WERI-Rb-1 (cell line): ENCODE results near the gene ADARB2.

Source experiments
- DNase-seq: peaks from one replicate; pipeline ENCODE4 v3.0.0-alpha.2; 2020
- H3K27ac ChIP-seq: fragments of 250-450 bp; sonication (Bioruptor Pico); 2 replicates; pipeline ENCODE4 v1.5.1; 2020; ENCODE audit warnings: mild to moderate bottlenecking, moderate library complexity
- H3K27me3 ChIP-seq: fragments of 250-450 bp; sonication (Bioruptor Pico); 2 replicates; pipeline ENCODE4 v1.5.1; 2021; ENCODE audit warnings: mild to moderate bottlenecking, low read depth, moderate library complexity; ENCODE audit not compliant: insufficient read depth, severe bottlenecking
- H3K36me3 ChIP-seq: fragments of 250-450 bp; sonication (Bioruptor Pico); 2 replicates; pipeline ENCODE4 v1.5.1; 2020; ENCODE audit warnings: mild to moderate bottlenecking, moderate library complexity
- H3K4me3 ChIP-seq: 2 replicates; pipeline ENCODE4 v1.5.1; 2011; ENCODE audit warnings: low read depth, mild to moderate bottlenecking, control low read depth, low read length
- H3K9me3 ChIP-seq: fragments of 250-450 bp; sonication (Bioruptor Pico); 2 replicates; pipeline ENCODE4 v1.5.1; 2021; ENCODE audit warnings: mild to moderate bottlenecking, moderate library complexity; ENCODE audit not compliant: severe bottlenecking
- CTCF ChIP-seq: IDR thresholded peaks from 2 replicates; pipeline ENCODE4 v1.5.1; 2011; ENCODE audit warnings: low read depth, mild to moderate bottlenecking, control low read depth, inconsistent platforms, low read length

The ADARB2 gene

DNA sequence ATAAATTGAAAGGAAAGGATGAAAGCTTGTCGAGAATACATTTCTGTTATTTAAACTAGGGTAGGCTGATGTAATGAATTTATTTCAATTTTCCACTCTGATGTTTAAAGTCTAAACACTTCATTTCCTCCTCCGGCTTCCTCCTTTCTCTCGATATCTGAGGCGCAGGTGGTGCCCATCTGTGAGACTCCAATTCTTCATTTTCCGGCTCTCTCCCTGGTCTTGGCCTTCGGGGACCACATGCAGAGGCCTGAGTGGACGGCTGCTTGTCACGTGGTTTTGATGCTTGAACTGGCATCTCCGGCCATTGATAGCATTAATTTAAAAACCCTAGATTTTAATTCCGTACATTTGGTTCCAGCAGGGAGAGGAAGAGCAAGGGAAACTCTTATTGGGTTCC, 5.8 kb upstream of the ADARB2 start:
- TF ChIP-seq CTCF: no peak
- Histone ChIP-seq H3K9me3 (no peaks in the 10 kb centered on the region), H3K4me3 (no peak overlapping the region)

DNA sequence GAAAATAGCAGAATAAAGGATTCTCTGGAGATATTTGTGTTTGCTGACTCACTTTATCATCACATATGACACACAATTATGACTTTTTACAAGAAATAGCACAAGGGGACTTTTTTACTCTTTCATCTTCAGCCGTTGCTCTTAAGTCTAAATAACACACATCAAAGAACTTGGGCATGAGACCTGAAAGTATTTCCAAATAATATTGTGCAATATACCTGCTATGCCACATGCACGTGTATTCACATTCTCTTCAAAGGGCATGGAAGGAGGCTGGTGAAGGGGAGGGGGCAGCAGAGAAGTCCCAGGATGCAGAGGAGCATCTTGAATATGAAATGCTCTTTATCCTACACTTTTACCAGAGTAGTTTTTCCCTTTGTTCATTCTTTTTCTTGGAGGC, 4.1 kb upstream of the ADARB2 start:
- TF ChIP-seq CTCF: no peak
- Histone ChIP-seq H3K36me3 (no peaks in the 10 kb centered on the region), H3K9me3 (no peaks in the 10 kb centered on the region), H3K27me3 (peaks cover 14% of the 10 kb centered on the region), H3K4me3 (no peak overlapping the region), H3K27ac (no peak overlapping the region)
- DNase-seq: no peak

More for the DNA sequence above, 5.8 kb upstream of the ADARB2 start:
- H3K27me3 ChIP-seq: no peaks in the 10 kb centered on the region
- H3K27ac ChIP-seq: no peak overlapping the region
- no peak for DNase-seq
- H3K36me3 ChIP-seq: no peaks in the 10 kb centered on the region

GRCh38 chr10:1739751-1740150, 2.4 kb upstream of the ADARB2 start:
- TF ChIP-seq CTCF: no peak
- Histone ChIP-seq H3K36me3 (no peaks in the 10 kb centered on the region), H3K27me3 (peaks cover 15% of the 10 kb centered on the region)

DNA sequence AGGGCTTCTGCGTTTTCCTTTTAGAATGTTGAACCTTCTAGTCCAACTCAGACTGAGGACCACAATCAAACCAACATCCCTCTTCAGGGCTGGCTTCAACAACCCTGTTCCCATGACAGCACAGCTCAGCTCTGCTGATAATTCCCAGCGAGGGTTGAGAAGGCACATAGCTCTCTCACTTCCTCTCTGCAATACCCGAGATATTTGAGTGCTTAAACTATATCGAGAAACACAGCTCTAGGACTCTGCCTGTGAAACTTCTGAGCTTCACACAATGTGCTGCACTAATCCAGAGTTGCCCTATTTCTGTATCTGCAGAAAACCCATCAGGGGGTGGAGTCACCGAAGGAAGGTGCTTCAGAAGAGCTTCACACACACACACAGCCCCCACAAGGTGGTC, 1.6 kb upstream of the ADARB2 start:
- peaks cover 18% of the 10 kb centered on the region for H3K27me3 ChIP-seq

More at GRCh38 chr10:1739751-1740150, 2.4 kb upstream of the ADARB2 start:
- no peak for DNase-seq
- H3K9me3 ChIP-seq: no peaks in the 10 kb centered on the region
- no peak overlapping the region for H3K27ac ChIP-seq
- no peak overlapping the region for H3K4me3 ChIP-seq

GRCh38 chr10:1736972-1737221, 428 bp downstream of the ADARB2 start:
- H3K27ac ChIP-seq: no peak overlapping the region
- H3K36me3 ChIP-seq: no peaks in the 10 kb centered on the region
- no peak for DNase-seq
- no peak overlapping the region for H3K4me3 ChIP-seq
- TF ChIP-seq CTCF: no peak
- H3K27me3 ChIP-seq: peaks cover 18% of the 10 kb centered on the region
- H3K9me3 ChIP-seq: no peaks in the 10 kb centered on the region

More for the DNA sequence above, 1.6 kb upstream of the ADARB2 start:
- Histone ChIP-seq H3K4me3 (no peak overlapping the region), H3K27ac (no peak overlapping the region), H3K36me3 (no peaks in the 10 kb centered on the region), H3K9me3 (no peaks in the 10 kb centered on the region)
- DNase-seq: no peak
- no peak for TF ChIP-seq CTCF

- Histone ChIP-seq H3K27me3 (peaks cover 18% of the 10 kb centered on the region), H3K27ac (no peak overlapping the region), H3K4me3 (no peak overlapping the region), H3K36me3 (no peaks in the 10 kb centered on the region), H3K9me3 (no peaks in the 10 kb centered on the region)
- TF ChIP-seq CTCF: no peak
- DNase-seq: no peak
These were observed 967 bp downstream of the ADARB2 start for GRCh38 chr10:1736144-1736971.
